SU-DHL-6 (cell line): Measurements from ENCODE around the gene HS3ST6.

Experiments
- H2AFZ ChIP-seq: fragments of 200-600 bp; sonication (generic); 2 replicates; pipeline ENCODE4 v1.6.1; 2014; ENCODE audit warnings: low read depth, mild to moderate bottlenecking, moderate library complexity, mixed read lengths, antibody characterized with exemption, low read length; ENCODE audit not compliant: severe bottlenecking
- H3F3A ChIP-seq: fragments of 200-600 bp; shearing (Covaris generic); 2 replicates; pipeline ENCODE4 v1.6.0; 2016; ENCODE audit warnings: antibody characterized with exemption, mild to moderate bottlenecking; ENCODE audit not compliant: insufficient read depth
- H3K27ac ChIP-seq: fragments of 200-600 bp; sonication (generic); 2 replicates; pipeline ENCODE4 v1.5.1; 2016; ENCODE audit warnings: low read depth, mild to moderate bottlenecking, low read length, moderate library complexity, mixed read lengths
- H3K27me3 ChIP-seq: fragments of 200-600 bp; sonication (generic), shearing (Covaris generic); 2 replicates; pipeline ENCODE4 v1.6.0; 2014; ENCODE audit warnings: mild to moderate bottlenecking, low read length
- H3K36me3 ChIP-seq: fragments of 200-600 bp; sonication (generic); 2 replicates; pipeline ENCODE4 v1.6.1; 2014; ENCODE audit warnings: mild to moderate bottlenecking, low read length, mixed read lengths
- H3K4me2 ChIP-seq: fragments of 300-600, 200-600 bp; shearing (Covaris generic), sonication (generic); 2 replicates; pipeline ENCODE4 v1.6.0; 2014; ENCODE audit warnings: low read length, low read depth, mild to moderate bottlenecking; ENCODE audit not compliant: poor library complexity, severe bottlenecking
- H3K4me3 ChIP-seq: fragments of 200-600 bp; sonication (generic); 2 replicates; pipeline ENCODE4 v1.5.1; 2014; ENCODE audit warnings: antibody characterized with exemption, low read length, mild to moderate bottlenecking, mixed read lengths; ENCODE audit not compliant: insufficient read depth, poor library complexity, severe bottlenecking
- H3K79me2 ChIP-seq: fragments of 200-600 bp; sonication (generic); 2 replicates; pipeline ENCODE4 v1.6.1; 2014; ENCODE audit warnings: mild to moderate bottlenecking, low read length, moderate library complexity; ENCODE audit not compliant: insufficient read depth
- H3K9ac ChIP-seq: fragments of 200-600 bp; sonication (generic); 2 replicates; pipeline ENCODE4 v1.7.0; 2014; ENCODE audit warnings: mild to moderate bottlenecking, low read length
- H3K9me2 ChIP-seq: fragments of 200-600 bp; sonication (generic); replicated peaks from 2 replicates; pipeline ENCODE4 v1.6.1; 2014; ENCODE audit warnings: low read length; ENCODE audit not compliant: insufficient read depth
- H3K9me3 ChIP-seq: fragments of 200-600 bp; sonication (generic); 2 replicates; pipeline ENCODE4 v1.6.1; 2014; ENCODE audit warnings: low read length, mixed read lengths; ENCODE audit not compliant: insufficient read depth
- H4K20me1 ChIP-seq: fragments of 200-600 bp; sonication (generic); 2 replicates; pipeline ENCODE4 v1.6.1; 2014; ENCODE audit warnings: low read depth, mild to moderate bottlenecking, antibody characterized with exemption, low read length, moderate library complexity, mixed read lengths
- CTCF ChIP-seq: fragments of 200-600 bp; sonication (generic); IDR thresholded peaks from one replicate; pipeline ENCODE4 v1.5.1; 2017; ENCODE audit warnings: antibody characterized with exemption, mild to moderate bottlenecking, low read length, moderate library complexity; ENCODE audit not compliant: insufficient read depth, poor library complexity, severe bottlenecking
- EZH2phosphoT487 ChIP-seq: fragments of 200-600 bp; sonication (generic), shearing (Covaris generic); conservative IDR thresholded peaks from 2 replicates; pipeline ENCODE4 v1.6.1; 2018; ENCODE audit warnings: mild to moderate bottlenecking, antibody characterized with exemption, low read length, moderate library complexity, mixed read lengths

HS3ST6 gene

GRCh38 chr16:1918351-1919326 is at the start of gene HS3ST6:
TSS of gene HS3ST6 (minus strand) at chr16:1918415. CDS start at chr16:1918323, 92 bp downstream.
- no peaks in the 10 kb centered on the region for H3K79me2 ChIP-seq
- no peaks in the 10 kb centered on the region for H3K27me3 ChIP-seq

DNA sequence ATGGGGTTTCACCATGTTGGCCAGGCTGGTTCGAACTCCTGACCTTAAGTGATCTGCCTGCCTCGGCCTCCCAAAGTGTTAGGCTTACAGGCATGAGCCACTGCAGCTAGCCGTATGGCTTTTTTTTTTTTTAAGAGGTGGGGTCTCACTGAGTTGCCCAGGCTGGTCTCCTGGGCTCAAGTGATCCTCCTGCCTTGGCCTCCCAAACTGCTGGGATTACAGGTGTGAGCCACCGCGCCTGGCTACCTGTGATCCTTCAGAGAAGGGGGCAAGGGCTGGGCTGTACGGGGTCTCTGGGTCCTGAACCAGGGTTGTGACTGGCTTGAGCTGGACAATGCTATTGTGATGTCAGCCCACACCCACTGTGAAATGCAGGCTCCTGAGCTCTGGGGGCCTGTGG is 48.2 kb upstream of the HS3ST6 start, which contains the start of gene RNF151:
Gene RNF151, plus strand, starts transcription at position 397 of the 400 bp plus-strand sequence. CDS start 26 bp downstream, outside the sequence.
- Histone ChIP-seq H3K9me2 (no peaks in the 10 kb centered on the region), H4K20me1 (no peaks in the 10 kb centered on the region), H3K9me3 (no peaks in the 10 kb centered on the region), H3K79me2 (peaks cover 32% of the 10 kb centered on the region), H3K27me3 (no peaks in the 10 kb centered on the region), H3F3A (peaks cover 35% of the 10 kb centered on the region), H3K27ac (0 out of 2 replicates have a peak within 1 kb of the TSS, but pooled peaks have one; percentile 57), H3K4me2 (peak within 1 kb of the TSS; percentile 71), H3K9ac (peak within 1 kb of the TSS; percentile 98), H3K36me3 (peaks cover 15% of the 10 kb centered on the region), H2AFZ (no peak within 1 kb of the TSS), H3K4me3 (peak within 1 kb of the TSS; percentile 75)
- TF ChIP-seq CTCF (no peak), EZH2phosphoT487 (no peak)

More at GRCh38 chr16:1918351-1919326, at the start of gene HS3ST6:
- Histone ChIP-seq H3K4me3 (no peak within 1 kb of the TSS), H3F3A (no peaks in the 10 kb centered on the region), H3K4me2 (no peak within 1 kb of the TSS), H3K27ac (no peak within 1 kb of the TSS), H2AFZ (no peak within 1 kb of the TSS), H3K9ac (no peak within 1 kb of the TSS), H3K9me3 (no peaks in the 10 kb centered on the region), H4K20me1 (no peaks in the 10 kb centered on the region), H3K36me3 (no peaks in the 10 kb centered on the region), H3K9me2 (no peaks in the 10 kb centered on the region)
- TF ChIP-seq EZH2phosphoT487: no peak
- no peak for TF ChIP-seq CTCF

GRCh38 chr16:1965396-1966001 is 47.3 kb upstream of the HS3ST6 start:
- Histone ChIP-seq H3K4me3 (peak overlapping the region; percentile 75), H3K79me2 (peaks cover 30% of the 10 kb centered on the region), H2AFZ (no peak overlapping the region), H3K9ac (peak overlapping the region; percentile 98), H3K9me2 (no peaks in the 10 kb centered on the region), H3F3A (peaks cover 44% of the 10 kb centered on the region), H3K9me3 (no peaks in the 10 kb centered on the region), H3K36me3 (peaks cover 15% of the 10 kb centered on the region), H3K4me2 (peak overlapping the region; percentile 71), H4K20me1 (no peaks in the 10 kb centered on the region), H3K27me3 (no peaks in the 10 kb centered on the region), H3K27ac (peak overlapping the region; percentile 57)
- TF ChIP-seq CTCF: no peak
- no peak for TF ChIP-seq EZH2phosphoT487
